GM23338 (cell line): ENCODE measurements around the gene ADIPOR2.

Source experiments
- CREB1 ChIP-seq: fragments of 250-450 bp; sonication (Bioruptor Pico); IDR thresholded peaks from 2 replicates; pipeline ENCODE4 v1.5.0; 2020; ENCODE audit warnings: low read depth, mild to moderate bottlenecking, moderate library complexity
- EZH2 ChIP-seq: fragments of 200-600 bp; sonication (generic); IDR thresholded peaks from one replicate; pipeline ENCODE4 v1.8.0; 2017; ENCODE audit warnings: antibody characterized with exemption, mild to moderate bottlenecking, low read depth; ENCODE audit not compliant: unreplicated experiment
- EZH2phosphoT487 ChIP-seq: fragments of 200-600 bp; sonication (generic); IDR thresholded peaks from one replicate; pipeline ENCODE4 v1.8.1; 2018; ENCODE audit warnings: antibody characterized with exemption; ENCODE audit not compliant: unreplicated experiment
- JUNB ChIP-seq: IDR thresholded peaks from one replicate; pipeline ENCODE4 v1.6.1; 2016; ENCODE audit warnings: antibody characterized with exemption; ENCODE audit not compliant: unreplicated experiment
- NANOG ChIP-seq: IDR thresholded peaks from 2 replicates; pipeline ENCODE4 v1.6.1; 2016; ENCODE audit warnings: antibody characterized with exemption, borderline replicate concordance
- POLR2AphosphoS5 ChIP-seq: IDR thresholded peaks from 2 replicates; pipeline ENCODE4 v1.6.1; 2016; ENCODE audit warnings: antibody characterized with exemption, low read depth
- STAT1 ChIP-seq: IDR thresholded peaks from one replicate; pipeline ENCODE4 v1.6.1; 2016; ENCODE audit warnings: antibody characterized with exemption; ENCODE audit not compliant: unreplicated experiment
- ZNF331 ChIP-seq: fragments of 250-450 bp; sonication (Bioruptor Pico); IDR thresholded peaks from 2 replicates; pipeline ENCODE4 v1.5.0; 2020; ENCODE audit warnings: low read depth, mild to moderate bottlenecking, moderate library complexity
- TF ChIP-seq, protein P1 (sequence below), 2 experiments: fragments of 200-600 bp in 1 of 2; sonication (generic) in 1 of 2; conservative IDR thresholded peaks; 2 replicates each; pipeline versions ENCODE4 v1.5.1 to v1.6.1; 2016 to 2017; ENCODE audit warnings: antibody characterized with exemption in 2 of 2, low read depth in 2 of 2, mild to moderate bottlenecking in 2 of 2, moderate library complexity in 1 of 2
- TF ChIP-seq, protein P2 (sequence below): IDR thresholded peaks from one replicate; pipeline ENCODE4 v1.6.1; 2018; ENCODE audit warnings: antibody characterized with exemption; ENCODE audit not compliant: unreplicated experiment

DNA sequence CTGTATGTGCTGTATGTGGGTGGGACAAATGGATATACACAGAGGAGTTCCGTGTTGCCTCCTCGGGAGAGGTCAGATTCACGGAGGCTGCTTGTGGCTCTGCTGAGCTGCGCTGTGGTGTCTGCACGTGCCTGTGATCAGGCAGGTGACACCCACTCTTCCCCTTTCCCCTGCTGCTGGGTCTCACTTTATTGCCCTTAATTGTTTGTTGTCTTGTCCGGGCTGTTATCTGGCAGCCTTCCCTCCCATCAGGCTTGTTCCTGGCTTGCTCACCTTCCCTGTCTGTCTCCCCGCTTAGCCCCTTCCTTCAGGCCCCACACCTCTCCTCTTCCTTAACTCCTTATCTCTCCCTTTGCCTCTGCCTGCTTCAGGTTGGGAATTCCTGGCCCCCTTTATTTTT is 48.4 kb upstream of the ADIPOR2 start:
- TF ChIP-seq POLR2AphosphoS5 (no peak), NANOG (no peak), EZH2phosphoT487 (no peak), CREB1 (CRISPR knock-in tag) (no peak), EZH2 (no peak), JUNB (no peak), ZNF331 (CRISPR knock-in tag) (no peak), STAT1 (no peak)
- TF ChIP-seq, protein P1, sequence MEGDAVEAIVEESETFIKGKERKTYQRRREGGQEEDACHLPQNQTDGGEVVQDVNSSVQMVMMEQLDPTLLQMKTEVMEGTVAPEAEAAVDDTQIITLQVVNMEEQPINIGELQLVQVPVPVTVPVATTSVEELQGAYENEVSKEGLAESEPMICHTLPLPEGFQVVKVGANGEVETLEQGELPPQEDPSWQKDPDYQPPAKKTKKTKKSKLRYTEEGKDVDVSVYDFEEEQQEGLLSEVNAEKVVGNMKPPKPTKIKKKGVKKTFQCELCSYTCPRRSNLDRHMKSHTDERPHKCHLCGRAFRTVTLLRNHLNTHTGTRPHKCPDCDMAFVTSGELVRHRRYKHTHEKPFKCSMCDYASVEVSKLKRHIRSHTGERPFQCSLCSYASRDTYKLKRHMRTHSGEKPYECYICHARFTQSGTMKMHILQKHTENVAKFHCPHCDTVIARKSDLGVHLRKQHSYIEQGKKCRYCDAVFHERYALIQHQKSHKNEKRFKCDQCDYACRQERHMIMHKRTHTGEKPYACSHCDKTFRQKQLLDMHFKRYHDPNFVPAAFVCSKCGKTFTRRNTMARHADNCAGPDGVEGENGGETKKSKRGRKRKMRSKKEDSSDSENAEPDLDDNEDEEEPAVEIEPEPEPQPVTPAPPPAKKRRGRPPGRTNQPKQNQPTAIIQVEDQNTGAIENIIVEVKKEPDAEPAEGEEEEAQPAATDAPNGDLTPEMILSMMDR (conservative IDR thresholded peaks at IDR 0.05; ENCODE audit: low read depth in 2 of 2) = no peak
- TF ChIP-seq, protein P2, sequence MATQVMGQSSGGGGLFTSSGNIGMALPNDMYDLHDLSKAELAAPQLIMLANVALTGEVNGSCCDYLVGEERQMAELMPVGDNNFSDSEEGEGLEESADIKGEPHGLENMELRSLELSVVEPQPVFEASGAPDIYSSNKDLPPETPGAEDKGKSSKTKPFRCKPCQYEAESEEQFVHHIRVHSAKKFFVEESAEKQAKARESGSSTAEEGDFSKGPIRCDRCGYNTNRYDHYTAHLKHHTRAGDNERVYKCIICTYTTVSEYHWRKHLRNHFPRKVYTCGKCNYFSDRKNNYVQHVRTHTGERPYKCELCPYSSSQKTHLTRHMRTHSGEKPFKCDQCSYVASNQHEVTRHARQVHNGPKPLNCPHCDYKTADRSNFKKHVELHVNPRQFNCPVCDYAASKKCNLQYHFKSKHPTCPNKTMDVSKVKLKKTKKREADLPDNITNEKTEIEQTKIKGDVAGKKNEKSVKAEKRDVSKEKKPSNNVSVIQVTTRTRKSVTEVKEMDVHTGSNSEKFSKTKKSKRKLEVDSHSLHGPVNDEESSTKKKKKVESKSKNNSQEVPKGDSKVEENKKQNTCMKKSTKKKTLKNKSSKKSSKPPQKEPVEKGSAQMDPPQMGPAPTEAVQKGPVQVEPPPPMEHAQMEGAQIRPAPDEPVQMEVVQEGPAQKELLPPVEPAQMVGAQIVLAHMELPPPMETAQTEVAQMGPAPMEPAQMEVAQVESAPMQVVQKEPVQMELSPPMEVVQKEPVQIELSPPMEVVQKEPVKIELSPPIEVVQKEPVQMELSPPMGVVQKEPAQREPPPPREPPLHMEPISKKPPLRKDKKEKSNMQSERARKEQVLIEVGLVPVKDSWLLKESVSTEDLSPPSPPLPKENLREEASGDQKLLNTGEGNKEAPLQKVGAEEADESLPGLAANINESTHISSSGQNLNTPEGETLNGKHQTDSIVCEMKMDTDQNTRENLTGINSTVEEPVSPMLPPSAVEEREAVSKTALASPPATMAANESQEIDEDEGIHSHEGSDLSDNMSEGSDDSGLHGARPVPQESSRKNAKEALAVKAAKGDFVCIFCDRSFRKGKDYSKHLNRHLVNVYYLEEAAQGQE = no peak
